Rectal smooth muscle tissue (tissue), 1 donor: Measurements from ENCODE around the gene POM121L2.
"Not testable (repeated sequence)": the region's sequence is repeated elsewhere in the genome, so short reads cannot be mapped to it uniquely, and the experiment has no call there.

Experiments used
- H3K27ac ChIP-seq: one replicate; pipeline ENCODE4 v1.7.0; 2013; ENCODE audit warnings: low read depth, low read length, inconsistent platforms
- H3K27me3 ChIP-seq: one replicate; pipeline ENCODE4 v1.7.0; 2013; ENCODE audit warnings: low read length; ENCODE audit not compliant: control insufficient read depth, insufficient read depth
- H3K36me3 ChIP-seq: one replicate; pipeline ENCODE4 v1.7.0; 2013; ENCODE audit warnings: low read length; ENCODE audit not compliant: control insufficient read depth, insufficient read depth
- H3K4me1 ChIP-seq: one replicate; pipeline ENCODE4 v1.7.0; 2013; ENCODE audit warnings: low read length; ENCODE audit not compliant: control insufficient read depth, insufficient read depth
- H3K4me3 ChIP-seq: one replicate; pipeline ENCODE4 v1.7.0; 2013; ENCODE audit warnings: low read length
- H3K9ac ChIP-seq: one replicate; pipeline ENCODE4 v1.7.0; 2013; ENCODE audit warnings: low read length

POM121L2 gene

GRCh38 chr6:27267857-27268434, 44.1 kb downstream of the POM121L2 start:
- H3K4me3 ChIP-seq: no peak overlapping the region
- H3K4me1 ChIP-seq: no peaks in the 10 kb centered on the region
- H3K36me3 ChIP-seq: no peaks in the 10 kb centered on the region
- no peak overlapping the region for H3K9ac ChIP-seq
- H3K27ac ChIP-seq: no peak overlapping the region
- H3K27me3 ChIP-seq: peaks cover 7% of the 10 kb centered on the region

- not testable (repeated sequence) for H3K4me3 ChIP-seq, H3K27ac ChIP-seq, H3K9ac ChIP-seq, H3K4me1 ChIP-seq, H3K27me3 ChIP-seq, H3K36me3 ChIP-seq
These were observed 45.1 kb downstream of the POM121L2 start for GRCh38 chr6:27267003-27267402.

- no peaks in the 10 kb centered on the region for H3K4me1 ChIP-seq
- H3K36me3 ChIP-seq: no peaks in the 10 kb centered on the region
- H3K4me3 ChIP-seq: no peak overlapping the region
- H3K27ac ChIP-seq: no peak overlapping the region
- no peak overlapping the region for H3K9ac ChIP-seq
- peaks cover 3% of the 10 kb centered on the region for H3K27me3 ChIP-seq
These were observed 48.2 kb downstream of the POM121L2 start for GRCh38 chr6:27263886-27264285.

DNA sequence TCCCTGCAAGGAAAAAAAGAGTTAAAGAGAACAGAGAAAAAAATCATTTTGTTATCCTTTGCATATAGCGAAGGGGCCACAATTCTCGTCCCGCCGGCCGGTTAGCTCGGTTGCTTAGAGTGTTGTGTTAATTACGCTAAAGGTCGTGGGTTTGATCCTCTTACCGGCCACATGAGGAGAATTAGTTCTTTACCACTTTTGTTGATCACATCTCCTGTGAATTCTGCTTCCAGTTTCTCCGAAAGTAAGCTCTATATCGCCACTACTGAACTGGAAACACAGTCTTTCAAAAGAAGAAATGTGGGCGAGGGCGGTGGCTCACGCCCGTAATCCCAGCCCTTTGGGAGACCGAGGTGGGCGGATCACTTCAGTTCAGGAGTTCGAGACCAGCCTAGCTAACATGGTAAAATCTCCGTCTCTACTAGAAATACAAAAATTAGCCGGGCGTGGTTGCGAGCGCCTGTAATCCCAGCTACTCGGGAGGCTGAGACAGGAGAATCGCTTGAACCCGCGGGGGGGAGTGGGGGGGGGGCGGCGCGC, 51.2 kb downstream of the POM121L2 start:
- H3K4me3 ChIP-seq: no peak overlapping the region
- no peak overlapping the region for H3K27ac ChIP-seq
- no peak overlapping the region for H3K9ac ChIP-seq
- H3K4me1 ChIP-seq: no peaks in the 10 kb centered on the region
- no peaks in the 10 kb centered on the region for H3K27me3 ChIP-seq
- no peaks in the 10 kb centered on the region for H3K36me3 ChIP-seq

GRCh38 chr6:27260369-27260768, 51.7 kb downstream of the POM121L2 start:
- no peaks in the 10 kb centered on the region for H3K36me3 ChIP-seq
- H3K4me1 ChIP-seq: no peaks in the 10 kb centered on the region
- no peak overlapping the region for H3K9ac ChIP-seq
- no peak overlapping the region for H3K27ac ChIP-seq
- no peak overlapping the region for H3K4me3 ChIP-seq
- H3K27me3 ChIP-seq: no peaks in the 10 kb centered on the region
